ENCODE measurements around the gene FBN3.

- TF ChIP-seq POLR2A (IDR thresholded peaks at IDR 0.05; ENCODE audit: low read depth, low read length) (no peak), POLR2AphosphoS5 (IDR thresholded peaks at IDR 0.05; ENCODE audit: low read depth, low read length) (no peak), TAF1 (IDR thresholded peaks at IDR 0.05; ENCODE audit: low read depth, low read length) (no peak), SPI1 (IDR thresholded peaks at IDR 0.05; ENCODE audit: low read depth, low read length) (no peak), PAX5 (IDR thresholded peaks at IDR 0.05; ENCODE audit: insufficient read depth, low read length, severe bottlenecking) (no peak), POU2F2 (IDR thresholded peaks at IDR 0.05; ENCODE audit: low read depth, low read length) (no peak)
Observed at GRCh38 chr19:8069096-8069973, 80.1 kb downstream of the FBN3 start.

Measured in GM12891 (cell line).